HepG2 (cell line): ENCODE results near the gene ADAR. TPM values are rescaled to one million over a fixed set of nuclear protein-coding genes. Genes with fewer than 3 reads are reported as not detected.

Experiments used
- ATAC-seq: fragments of 200-7000 bp; cut with Tn5 transposase; 3 replicates; pipeline ENCODE4 v1.9.1; 2020; ENCODE audit warnings: mild to moderate bottlenecking, moderate library complexity
- BruUV-seq: library from RNA; stranded (reverse); fragments of 400-500 nt; replicated peaks from 2 replicates; lab custom pipeline; 2021; lab: Mats Ljungman, UMichigan
- CTCF ChIA-PET: fragments of 300-600 bp; formaldehyde crosslinking; extraction: SDS; loops from one replicate; lab custom pipeline; 2021; ENCODE audit warnings: low total read pairs, inconsistent platforms, low intra/inter-chr PET ratio; lab: Yijun Ruan, JAX
- POLR2A ChIA-PET: fragments of 350-600 bp; sonication (Branson Sonifier 250); formaldehyde crosslinking; loops from one replicate; lab custom pipeline; 2020; ENCODE audit warnings: antibody characterized with exemption, inconsistent platforms; lab: Yijun Ruan, JAX
- DNase-seq: peaks from one replicate; pipeline ENCODE4 v3.0.0-alpha.2; 2015; ENCODE audit warnings: low spot score
- FAIRE-seq: peaks from 3 replicates; lab custom pipeline; 2011; peaks lifted over from hg19 to GRCh38; lab: Jason Lieb, UNC
- H2AFZ ChIP-seq: one replicate; pipeline ENCODE4 v1.6.1; 2011; ENCODE audit warnings: low read length, inconsistent platforms
- H3K27ac ChIP-seq: fragments of 300-600 bp; 3 replicates; pipeline ENCODE4 v1.8.0; 2011; ENCODE audit warnings: mixed run types, mild to moderate bottlenecking, mixed read lengths, low read length, inconsistent platforms; ENCODE audit not compliant: insufficient read depth; ENCODE audit errors: extremely low read length
- H3K27me3 ChIP-seq, 2 experiments: fragments of 200-600 bp in 1 of 2; 2 replicates in 1 of 2; 3 replicates in 1 of 2; pipeline versions ENCODE4 v1.6.0 to v1.8.0; 2011; ENCODE audit warnings: low read length in 2 of 2, mild to moderate bottlenecking in 2 of 2, moderate library complexity in 2 of 2, inconsistent platforms in 1 of 2; ENCODE audit not compliant: insufficient read depth in 2 of 2, control insufficient read depth in 1 of 2
- H3K36me3 ChIP-seq, 2 experiments: fragments of 200-600 bp in 1 of 2; replicated peaks in 1 of 2; 2 replicates in 1 of 2; 3 replicates in 1 of 2; pipeline versions ENCODE4 v1.5.1 to v1.8.0; 2011; ENCODE audit warnings: low read length in 2 of 2, inconsistent platforms in 1 of 2; ENCODE audit not compliant: insufficient read depth in 2 of 2, control insufficient read depth in 1 of 2
- H3K4me1 ChIP-seq: 2 replicates; pipeline ENCODE4 v1.5.1; 2012; ENCODE audit warnings: low read length, inconsistent platforms; ENCODE audit not compliant: insufficient read depth
- H3K4me2 ChIP-seq: 2 replicates; pipeline ENCODE4 v1.6.0; 2011; ENCODE audit warnings: low read depth, low read length, inconsistent platforms
- H3K4me3 ChIP-seq, 3 experiments: fragments of 200-600 bp in 1 of 3; sonication (generic), shearing (Covaris generic) in 1 of 3; replicated peaks in 1 of 3; 2 replicates each; pipeline ENCODE4 v1.5.1; 2011 to 2016; ENCODE audit warnings: low read length in 3 of 3, inconsistent platforms in 2 of 3, low read depth in 2 of 3, mild to moderate bottlenecking in 2 of 3, control low read depth in 1 of 3, mixed read lengths in 1 of 3; ENCODE audit not compliant: insufficient read depth in 1 of 3
- H3K79me2 ChIP-seq: one replicate; pipeline ENCODE4 v1.6.1; 2011; ENCODE audit warnings: low read length, inconsistent platforms; ENCODE audit not compliant: insufficient read depth
- H3K9ac ChIP-seq: 2 replicates; pipeline ENCODE4 v1.6.0; 2011; ENCODE audit warnings: mild to moderate bottlenecking, low read depth, low read length, inconsistent platforms; ENCODE audit not compliant: insufficient read depth
- H3K9me3 ChIP-seq: 2 replicates; pipeline ENCODE4 v1.5.1; 2012; ENCODE audit warnings: mild to moderate bottlenecking, low read length
- H4K20me1 ChIP-seq: 2 replicates; pipeline ENCODE4 v1.6.0; 2011; ENCODE audit warnings: inconsistent platforms, mild to moderate bottlenecking, low read length, moderate library complexity; ENCODE audit not compliant: insufficient read depth
- AGO2 ChIP-seq: fragments of 200-400 bp; formaldehyde crosslinking; optimal IDR thresholded peaks from 2 replicates; pipeline ENCODE3; 2017; ENCODE audit warnings: mild to moderate bottlenecking, low read depth, low read length, moderate library complexity
- ATF1 ChIP-seq: IDR thresholded peaks from 2 replicates; pipeline ENCODE4 v1.6.1; 2016; ENCODE audit warnings: mild to moderate bottlenecking, control low read depth
- CAMTA2 ChIP-seq: sonication (generic); formaldehyde crosslinking; IDR thresholded peaks from 2 replicates; pipeline ENCODE4 v1.4.0; 2020; ENCODE audit warnings: mild to moderate bottlenecking, missing genetic modification reagents, borderline replicate concordance
- FOXO1 ChIP-seq: sonication (generic); formaldehyde crosslinking; IDR thresholded peaks from 2 replicates; pipeline ENCODE4 v1.4.0; 2020; ENCODE audit warnings: missing genetic modification reagents
- HOMEZ ChIP-seq: IDR thresholded peaks from 2 replicates; pipeline ENCODE4 v1.6.1; 2016; ENCODE audit warnings: low read depth
- MATR3 ChIP-seq: sonication (generic); formaldehyde crosslinking; IDR thresholded peaks from 2 replicates; pipeline ENCODE4 v1.4.0; 2020; ENCODE audit warnings: missing genetic modification reagents
- MTA3 ChIP-seq: sonication (generic); formaldehyde crosslinking; IDR thresholded peaks from 2 replicates; pipeline ENCODE4 v1.4.0; 2020; ENCODE audit warnings: missing genetic modification reagents
- PAF1 ChIP-seq: IDR thresholded peaks from 2 replicates; pipeline ENCODE4 v1.6.1; 2016; ENCODE audit warnings: missing genetic modification reagents, missing compliant biosample characterization
- POLR2AphosphoS5 ChIP-seq: IDR thresholded peaks from 2 replicates; pipeline ENCODE4 v1.6.1; 2012; ENCODE audit warnings: low read depth, low read length
- TFAP4 ChIP-seq: sonication (generic); IDR thresholded peaks from 2 replicates; pipeline ENCODE4 v1.6.1; 2016; ENCODE audit warnings: low read depth, borderline replicate concordance
- THAP7 ChIP-seq: sonication (generic); formaldehyde crosslinking; IDR thresholded peaks from 2 replicates; pipeline ENCODE4 v1.8.1; 2023; ENCODE audit warnings: mild to moderate bottlenecking, missing genetic modification reagents
- XRCC5 ChIP-seq: fragments of 200-400 bp; formaldehyde crosslinking; optimal IDR thresholded peaks from 2 replicates; pipeline ENCODE3; 2017; ENCODE audit warnings: mild to moderate bottlenecking, low read length
- WGBS: methylation state at CpG from one replicate; pipeline ENCODE4 v1.1.6; 2017; ENCODE audit warnings: low lambda C conversion rate; 5-methylcytosine and 5-hydroxymethylcytosine counted together
- in situ Hi-C: cut with HindIII; loops from 2 replicates; pipeline ENCODE4 v1.10.0; 2017; ENCODE audit warnings: low pct_unique_long_range_greater_than_20kb; ENCODE audit not compliant: extremely low pct_ligation_motif_present
- intact Hi-C: fragments of 100-400 bp; cut with micrococcal nuclease; formaldehyde crosslinking; loops from one replicate; pipeline ENCODE4 v1.10.0; 2022; ENCODE audit not compliant: unreplicated experiment
- polyA plus RNA-seq, 8 experiments: library from polyadenylated mRNA; depleted of rRNA in 3 of 8; stranded (reverse) in 7 of 8; unstranded in 1 of 8; fragments of >200 nt; fragmentation: Illumina TruSeq in 4 of 8; extraction: Trizol in 4 of 8; gene quantifications; 2 replicates each; pipeline versions ENCODE4 v1.2.1 to v1.2.3, GENCODE V29; 2011 to 2016; ENCODE audit warnings: low read depth in 4 of 8, missing spikeins in 1 of 8, mixed read lengths in 1 of 8; ENCODE audit not compliant: insufficient read depth in 1 of 8
- total RNA-seq, 5 experiments: library from RNA; depleted of rRNA; stranded (reverse); fragments of >200 nt; fragmentation: Illumina TruSeq; extraction: Trizol; gene quantifications; 2 replicates each; pipeline ENCODE4 v1.2.3, GENCODE V29; 2016; ENCODE audit warnings: low read depth in 1 of 5

The ADAR gene
- total and polyA plus RNA-seq, 2 of the 13 experiments (the other 11 are each of a cell fraction or from before 2014, with no cell fraction given), result 70.8 to 86.2 TPM

- TF ChIP-seq MTA3 (CRISPR knock-in tag) (no peak), AGO2 (peak; percentile 25), XRCC5 (no peak), TFAP4 (no peak), CAMTA2 (CRISPR knock-in tag) (no peak), ATF1 (CRISPR knock-in tag) (no peak), HOMEZ (CRISPR knock-in tag) (no peak)
Observed at GRCh38 chr1:154577346-154578057, 30.5 kb downstream of the ADAR start (continued).

- TF ChIP-seq FOXO1 (CRISPR knock-in tag) (no peak), POLR2AphosphoS5 (0 out of 2 replicates have a peak, but pooled peaks have one; percentile 5), MATR3 (CRISPR knock-in tag) (no peak), AGO2 (peak; percentile 53), PAF1 (peak; percentile 66), THAP7 (CRISPR knock-in tag) (no peak)
- H3K4me2 ChIP-seq, result no peak overlapping the region
- H3K4me3 ChIP-seq, result no peak overlapping the region
- DNase-seq (no peak), FAIRE-seq (no peak), ATAC-seq (peak; percentile 5)
- no peaks in the 10 kb centered on the region for H3K4me1 ChIP-seq
- in situ Hi-C loops (no loop called here), intact Hi-C loops (no loop called here)
- H3K27me3 ChIP-seq, result peaks cover 0 to 3% of the 10 kb centered on the region in 2 experiments; a peak in 1 of 5 replicates
- no peaks in the 10 kb centered on the region for H3K79me2 ChIP-seq
- POLR2A ChIA-PET, result no interaction called here
- H3K27ac ChIP-seq, result no peak overlapping the region
- CTCF ChIA-PET, result no interaction called here
- no peaks in the 10 kb centered on the region for H4K20me1 ChIP-seq
- H2AFZ ChIP-seq, result no peak overlapping the region
- BruUV-seq, result no TSS peak
- WGBS, result 78% methylated on average over 6 of the region's 8 CpGs
- peaks cover 3 to 20% of the 10 kb centered on the region in 2 experiments; a peak in 1 of 5 replicates for H3K36me3 ChIP-seq
- H3K9ac ChIP-seq, result no peak overlapping the region
- H3K9me3 ChIP-seq, result no peaks in the 10 kb centered on the region
Observed at GRCh38 chr1:154575951-154576566, 31.9 kb downstream of the ADAR start.
